GM12878 (cell line): ENCODE measurements around the gene CTSD. TPM values are rescaled to one million over a fixed set of nuclear protein-coding genes. Genes with fewer than 3 reads are reported as not detected.

Experiments used
- ATAC-seq: fragments of 200-7000 bp; cut with Tn5 transposase; 3 replicates; pipeline ENCODE4 v1.9.1; 2020; ENCODE audit warnings: mild to moderate bottlenecking, moderate library complexity
- BruUV-seq: library from RNA; stranded (reverse); fragments of 400-500 nt; replicated peaks from 2 replicates; lab custom pipeline; 2021; lab: Mats Ljungman, UMichigan
- CTCF ChIA-PET: fragments of 300-600 bp; sonication (Branson Sonifier 250); formaldehyde crosslinking; extraction: SDS; loops from one replicate; lab custom pipeline; 2021; ENCODE audit warnings: inconsistent platforms; lab: Yijun Ruan, JAX
- POLR2A ChIA-PET: fragments of 350-600 bp; formaldehyde crosslinking; extraction: SDS; loops from one replicate; lab custom pipeline; 2021; ENCODE audit warnings: inconsistent platforms; lab: Charles Lee
- RAD21 ChIA-PET: fragments of 300-600 bp; sonication (Branson Sonifier 250); formaldehyde crosslinking; loops from one replicate; lab custom pipeline; 2023; ENCODE audit warnings: antibody characterized with exemption; ENCODE audit not compliant: unreplicated experiment; lab: Charles Lee
- SMC1A ChIA-PET: fragments of 300-600 bp; sonication (Branson Sonifier 250); formaldehyde crosslinking; loops from one replicate; lab custom pipeline; 2023; ENCODE audit not compliant: unreplicated experiment, uncharacterized antibody; lab: Charles Lee
- DNase-seq: peaks from one replicate; pipeline ENCODE4 v3.0.0-alpha.2; 2011; ENCODE audit warnings: low read depth, low spot score
- FAIRE-seq: peaks from 3 replicates; lab custom pipeline; 2011; peaks lifted over from hg19 to GRCh38; lab: Jason Lieb, UNC
- H2AFZ ChIP-seq: 2 replicates; pipeline ENCODE4 v1.6.0; 2011; ENCODE audit warnings: low read depth, low read length, control low read depth; ENCODE audit not compliant: control insufficient read depth
- H3K27ac ChIP-seq: 2 replicates; pipeline ENCODE4 v1.5.1; 2011; ENCODE audit warnings: control low read depth; ENCODE audit not compliant: control insufficient read depth, insufficient read depth
- H3K27me3 ChIP-seq, 2 experiments: replicated peaks in 1 of 2; 2 replicates each; pipeline versions ENCODE4 v1.6.0 to v1.6.1; 2011; ENCODE audit warnings: low read length in 1 of 2; ENCODE audit not compliant: control insufficient read depth in 2 of 2, insufficient read depth in 2 of 2
- H3K36me3 ChIP-seq, 2 experiments: 2 replicates each; pipeline ENCODE4 v1.5.1; 2011; ENCODE audit warnings: low read length in 1 of 2; ENCODE audit not compliant: control insufficient read depth in 2 of 2, insufficient read depth in 2 of 2
- H3K4me1 ChIP-seq: 2 replicates; pipeline ENCODE4 v1.6.1; 2011; ENCODE audit warnings: mild to moderate bottlenecking, low read length, moderate library complexity, mixed read lengths; ENCODE audit not compliant: control insufficient read depth, insufficient read depth
- H3K4me2 ChIP-seq: 2 replicates; pipeline ENCODE4 v1.6.0; 2011; ENCODE audit warnings: control low read depth; ENCODE audit not compliant: control insufficient read depth, insufficient read depth
- H3K4me3 ChIP-seq: fragments of 200-600 bp; sonication (generic); 2 replicates; pipeline ENCODE4 v1.5.1; 2016
- H3K79me2 ChIP-seq: 2 replicates; pipeline ENCODE4 v1.6.0; 2011; ENCODE audit warnings: low read length; ENCODE audit not compliant: control insufficient read depth, insufficient read depth
- H3K9ac ChIP-seq: 2 replicates; pipeline ENCODE4 v1.8.0; 2011; ENCODE audit warnings: low read length, control low read depth, mixed read lengths; ENCODE audit not compliant: control insufficient read depth, insufficient read depth
- H3K9me3 ChIP-seq: replicated peaks from 3 replicates; pipeline ENCODE4 v1.5.1; 2011; ENCODE audit warnings: mild to moderate bottlenecking, low read length; ENCODE audit not compliant: control insufficient read depth, insufficient read depth
- H4K20me1 ChIP-seq: 2 replicates; pipeline ENCODE4 v1.6.0; 2011; ENCODE audit not compliant: control insufficient read depth, insufficient read depth
- CBX3 ChIP-seq: fragments of 200-600 bp; sonication (generic); IDR thresholded peaks from 2 replicates; pipeline ENCODE4 v1.6.1; 2016; ENCODE audit warnings: low read depth, borderline replicate concordance
- FOXM1 ChIP-seq: IDR thresholded peaks from 2 replicates; pipeline ENCODE4 v1.6.1; 2012; ENCODE audit warnings: low read depth, mild to moderate bottlenecking, inconsistent platforms, low read length, moderate library complexity
- MTA3 ChIP-seq: IDR thresholded peaks from 2 replicates; pipeline ENCODE4 v1.6.1; 2012; ENCODE audit warnings: low read length, inconsistent platforms, borderline replicate concordance
- MXI1 ChIP-seq: fragments of 150-350 bp; IDR thresholded peaks from 2 replicates; pipeline ENCODE4 v1.6.1; 2011; ENCODE audit warnings: low read depth, mild to moderate bottlenecking, inconsistent platforms, low read length, improper control_type of control experiment
- NFYB ChIP-seq: IDR thresholded peaks from 2 replicates; pipeline ENCODE4 v1.6.1; 2011; ENCODE audit warnings: low read depth, mild to moderate bottlenecking, low read length, improper control_type of control experiment, moderate library complexity; ENCODE audit not compliant: insufficient read depth
- RUNX3 ChIP-seq: IDR thresholded peaks from 2 replicates; pipeline ENCODE4 v1.6.1; 2012; ENCODE audit warnings: low read length, inconsistent platforms
- SMC3 ChIP-seq: IDR thresholded peaks from 2 replicates; pipeline ENCODE4 v1.6.1; 2011; ENCODE audit warnings: low read length, improper control_type of control experiment, borderline replicate concordance
- SPI1 ChIP-seq: IDR thresholded peaks from 2 replicates; pipeline ENCODE4 v1.6.1; 2011; ENCODE audit warnings: low read depth, mild to moderate bottlenecking, low read length, moderate library complexity, borderline replicate concordance; ENCODE audit not compliant: insufficient read depth
- SREBF1 ChIP-seq: IDR thresholded peaks from 2 replicates; pipeline ENCODE4 v1.6.1; 2012; ENCODE audit warnings: mild to moderate bottlenecking, low read length
- SREBF2 ChIP-seq: IDR thresholded peaks from 2 replicates; pipeline ENCODE4 v1.6.1; 2012; ENCODE audit warnings: mild to moderate bottlenecking, low read length
- ZNF622 ChIP-seq: fragments of 450-650 bp; IDR thresholded peaks from 2 replicates; pipeline ENCODE4 v1.6.1; 2017; ENCODE audit warnings: mild to moderate bottlenecking, inconsistent platforms
- WGBS: methylation state at CpG from one replicate; pipeline ENCODE4 v1.1.6; 2016; ENCODE audit warnings: low lambda C conversion rate; ENCODE audit not compliant: insufficient replicate concordance, insufficient coverage; ENCODE audit errors: missing lambda C conversion rate; 5-methylcytosine and 5-hydroxymethylcytosine counted together
- in situ Hi-C: fragments of 300-500 bp; cut with MboI; formaldehyde crosslinking; loops from 9 replicates; pipeline ENCODE4 v1.14.3; 2018; ENCODE audit warnings: mixed read lengths
- intact Hi-C: fragments of 100-400 bp; cut with micrococcal nuclease; formaldehyde crosslinking; loops from one replicate; pipeline ENCODE4 v1.14.2; 2022; ENCODE audit not compliant: unreplicated experiment
- polyA plus RNA-seq, 11 experiments: library from polyadenylated mRNA; depleted of rRNA in 4 of 11; unstranded in 6 of 11; stranded (reverse) in 5 of 11; fragments of >200 nt; fragmentation: Nextera tagmentation in 4 of 11; fragmentation: Illumina TruSeq in 1 of 11; extraction: Ambion mirVana in 4 of 11; extraction: Trizol in 1 of 11; gene quantifications; 1 replicate in 1 of 11; 2 replicates in 10 of 11; pipeline versions ENCODE4 v1.2.1 to v1.2.3, GENCODE V29; 2011 to 2016; ENCODE audit warnings: inconsistent platforms in 2 of 11, missing spikeins in 2 of 11, low read depth in 1 of 11
- total RNA-seq, 4 experiments: library from RNA; depleted of rRNA in 3 of 4; stranded (reverse); fragments of >200 nt in 3 of 4; fragmentation: Illumina TruSeq in 1 of 4; extraction: Trizol in 1 of 4; gene quantifications; 2 replicates each; pipeline versions ENCODE4 v1.2.1 to v1.2.3, GENCODE V29; 2013 to 2021
- TF ChIP-seq, protein P1 (sequence below): fragments of 450-650 bp; conservative IDR thresholded peaks from 2 replicates; pipeline ENCODE4 v1.6.1; 2017; ENCODE audit warnings: mild to moderate bottlenecking, moderate library complexity
- TF ChIP-seq, protein P2 (sequence below): fragments of 450-650 bp; IDR thresholded peaks from 2 replicates; pipeline ENCODE4 v1.6.1; 2017; ENCODE audit warnings: low read depth, mild to moderate bottlenecking, moderate library complexity
- TF ChIP-seq, protein P3 (sequence below): fragments of 450-650 bp; IDR thresholded peaks from 2 replicates; pipeline ENCODE4 v1.6.1; 2014; ENCODE audit warnings: mild to moderate bottlenecking
- TF ChIP-seq, protein P4 (sequence below): fragments of 450-650 bp; IDR thresholded peaks from 2 replicates; pipeline ENCODE4 v1.6.1; 2016; ENCODE audit warnings: mild to moderate bottlenecking

CTSD gene
- total and polyA plus RNA-seq, 10 of the 15 experiments (the other 5 are each of a cell fraction or from before 2014, with no cell fraction given), result 0.42 to 54.6 (median 25.0) TPM

DNA sequence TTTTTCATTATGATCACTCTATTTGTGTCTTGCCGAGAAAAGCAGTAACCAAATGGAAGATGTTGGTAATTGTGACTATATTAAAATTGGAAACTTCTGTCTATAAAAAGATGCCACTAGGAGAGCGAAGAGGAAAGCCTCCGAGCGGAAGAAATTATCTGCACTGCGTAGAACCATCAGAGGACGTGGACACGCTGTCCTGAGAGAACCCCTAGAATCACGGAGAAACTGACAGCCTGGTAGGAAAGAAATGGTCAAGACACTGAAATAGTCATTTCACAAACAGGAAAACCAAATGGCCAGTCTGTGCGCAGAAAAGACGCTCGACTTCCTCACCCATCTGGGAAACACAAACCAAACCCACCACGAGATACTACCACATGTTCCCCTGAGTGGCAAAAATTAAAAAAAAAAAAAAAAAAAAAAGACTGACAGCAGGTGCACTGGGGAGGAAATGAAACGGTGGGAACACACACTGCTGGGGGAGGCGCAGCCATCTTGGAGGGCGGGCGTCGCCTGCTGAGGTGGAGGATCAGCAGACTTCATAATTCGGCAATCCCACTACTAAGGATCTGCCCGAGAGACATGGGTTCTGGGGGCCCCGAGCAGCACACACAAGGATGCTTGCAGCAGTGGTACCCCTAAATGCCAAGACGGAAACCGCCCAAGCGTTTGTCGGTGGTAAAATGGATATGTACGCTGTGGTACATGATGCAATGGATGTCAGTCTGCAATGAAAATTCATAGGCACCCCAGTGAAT lies 34.6 kb downstream of the CTSD start:
- DNase-seq, result no peak
- Histone ChIP-seq H3K4me2 (no peak overlapping the region), H4K20me1 (no peaks in the 10 kb centered on the region), H3K79me2 (no peaks in the 10 kb centered on the region), H3K9ac (no peak overlapping the region), H3K4me3 (no peak overlapping the region), H3K27me3 (0 out of 4 replicates have a peak, but pooled peaks cover 0 to 6% of the 10 kb centered on the region in 2 experiments), H3K36me3 (no peaks in the 10 kb centered on the region), H2AFZ (no peak overlapping the region), H3K27ac (no peak overlapping the region), H3K4me1 (no peaks in the 10 kb centered on the region), H3K9me3 (no peaks in the 10 kb centered on the region)
- no TSS peak for BruUV-seq
- WGBS, result 11% methylated on average over 23 of the region's 25 CpGs
- in situ Hi-C loops, result no loop called here
- ChIA-PET RAD21 (no interaction called here), SMC1A (no interaction called here), CTCF (no interaction called here), POLR2A (no interaction called here)
- TF ChIP-seq FOXM1 (no peak), NFYB (no peak), SREBF1 (no peak), RUNX3 (no peak), CBX3 (no peak), SREBF2 (no peak), MTA3 (no peak), SMC3 (no peak), SPI1 (no peak), ZNF622 (no peak), MXI1 (no peak)
- TF ChIP-seq, protein P1, sequence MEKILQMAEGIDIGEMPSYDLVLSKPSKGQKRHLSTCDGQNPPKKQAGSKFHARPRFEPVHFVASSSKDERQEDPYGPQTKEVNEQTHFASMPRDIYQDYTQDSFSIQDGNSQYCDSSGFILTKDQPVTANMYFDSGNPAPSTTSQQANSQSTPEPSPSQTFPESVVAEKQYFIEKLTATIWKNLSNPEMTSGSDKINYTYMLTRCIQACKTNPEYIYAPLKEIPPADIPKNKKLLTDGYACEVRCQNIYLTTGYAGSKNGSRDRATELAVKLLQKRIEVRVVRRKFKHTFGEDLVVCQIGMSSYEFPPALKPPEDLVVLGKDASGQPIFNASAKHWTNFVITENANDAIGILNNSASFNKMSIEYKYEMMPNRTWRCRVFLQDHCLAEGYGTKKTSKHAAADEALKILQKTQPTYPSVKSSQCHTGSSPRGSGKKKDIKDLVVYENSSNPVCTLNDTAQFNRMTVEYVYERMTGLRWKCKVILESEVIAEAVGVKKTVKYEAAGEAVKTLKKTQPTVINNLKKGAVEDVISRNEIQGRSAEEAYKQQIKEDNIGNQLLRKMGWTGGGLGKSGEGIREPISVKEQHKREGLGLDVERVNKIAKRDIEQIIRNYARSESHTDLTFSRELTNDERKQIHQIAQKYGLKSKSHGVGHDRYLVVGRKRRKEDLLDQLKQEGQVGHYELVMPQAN, result no peak
- TF ChIP-seq, protein P2, sequence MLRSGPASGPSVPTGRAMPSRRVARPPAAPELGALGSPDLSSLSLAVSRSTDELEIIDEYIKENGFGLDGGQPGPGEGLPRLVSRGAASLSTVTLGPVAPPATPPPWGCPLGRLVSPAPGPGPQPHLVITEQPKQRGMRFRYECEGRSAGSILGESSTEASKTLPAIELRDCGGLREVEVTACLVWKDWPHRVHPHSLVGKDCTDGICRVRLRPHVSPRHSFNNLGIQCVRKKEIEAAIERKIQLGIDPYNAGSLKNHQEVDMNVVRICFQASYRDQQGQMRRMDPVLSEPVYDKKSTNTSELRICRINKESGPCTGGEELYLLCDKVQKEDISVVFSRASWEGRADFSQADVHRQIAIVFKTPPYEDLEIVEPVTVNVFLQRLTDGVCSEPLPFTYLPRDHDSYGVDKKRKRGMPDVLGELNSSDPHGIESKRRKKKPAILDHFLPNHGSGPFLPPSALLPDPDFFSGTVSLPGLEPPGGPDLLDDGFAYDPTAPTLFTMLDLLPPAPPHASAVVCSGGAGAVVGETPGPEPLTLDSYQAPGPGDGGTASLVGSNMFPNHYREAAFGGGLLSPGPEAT, result no peak
- TF ChIP-seq, protein P3, sequence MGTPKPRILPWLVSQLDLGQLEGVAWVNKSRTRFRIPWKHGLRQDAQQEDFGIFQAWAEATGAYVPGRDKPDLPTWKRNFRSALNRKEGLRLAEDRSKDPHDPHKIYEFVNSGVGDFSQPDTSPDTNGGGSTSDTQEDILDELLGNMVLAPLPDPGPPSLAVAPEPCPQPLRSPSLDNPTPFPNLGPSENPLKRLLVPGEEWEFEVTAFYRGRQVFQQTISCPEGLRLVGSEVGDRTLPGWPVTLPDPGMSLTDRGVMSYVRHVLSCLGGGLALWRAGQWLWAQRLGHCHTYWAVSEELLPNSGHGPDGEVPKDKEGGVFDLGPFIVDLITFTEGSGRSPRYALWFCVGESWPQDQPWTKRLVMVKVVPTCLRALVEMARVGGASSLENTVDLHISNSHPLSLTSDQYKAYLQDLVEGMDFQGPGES, result no peak
- TF ChIP-seq, protein P4, sequence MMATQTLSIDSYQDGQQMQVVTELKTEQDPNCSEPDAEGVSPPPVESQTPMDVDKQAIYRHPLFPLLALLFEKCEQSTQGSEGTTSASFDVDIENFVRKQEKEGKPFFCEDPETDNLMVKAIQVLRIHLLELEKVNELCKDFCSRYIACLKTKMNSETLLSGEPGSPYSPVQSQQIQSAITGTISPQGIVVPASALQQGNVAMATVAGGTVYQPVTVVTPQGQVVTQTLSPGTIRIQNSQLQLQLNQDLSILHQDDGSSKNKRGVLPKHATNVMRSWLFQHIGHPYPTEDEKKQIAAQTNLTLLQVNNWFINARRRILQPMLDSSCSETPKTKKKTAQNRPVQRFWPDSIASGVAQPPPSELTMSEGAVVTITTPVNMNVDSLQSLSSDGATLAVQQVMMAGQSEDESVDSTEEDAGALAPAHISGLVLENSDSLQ, result no peak
- no peak for FAIRE-seq
- no peak for ATAC-seq
- intact Hi-C loops, result no loop called here
